Fibroblast of villous mesenchyme (primary cell): ENCODE results near the gene CCSER2. TPM values are rescaled to one million over a fixed set of nuclear protein-coding genes. Genes with fewer than 3 reads are reported as not detected.

Experiments
- DNase-seq: peaks from one replicate; pipeline ENCODE4 v3.0.0-alpha.2; 2010; ENCODE audit warnings: low read depth
- H3K4me3 ChIP-seq: 2 replicates; pipeline ENCODE4 v1.5.1; 2011; ENCODE audit warnings: low read depth, mild to moderate bottlenecking, low read length
- CTCF ChIP-seq: IDR thresholded peaks from 2 replicates; pipeline ENCODE4 v1.5.1; 2012; ENCODE audit warnings: low read depth, mild to moderate bottlenecking, low read length; ENCODE audit not compliant: insufficient read depth
- total RNA-seq: library from RNA; depleted of rRNA; stranded (reverse); fragments of >200 nt; gene quantifications from 2 replicates; pipeline ENCODE4 v1.2.3, GENCODE V29; 2012

CCSER2 gene
- total RNA-seq, 1 donor, result 48.4 TPM

GRCh38 chr10:84370283-84370682, 41.9 kb downstream of the CCSER2 start:
- H3K4me3 ChIP-seq, result no peak overlapping the region
- TF ChIP-seq CTCF, result no peak
- DNase-seq, result no peak

GRCh38 chr10:84371944-84372343, 43.6 kb downstream of the CCSER2 start:
- H3K4me3 ChIP-seq, result no peak overlapping the region
- no peak for TF ChIP-seq CTCF
- DNase-seq, result no peak

GRCh38 chr10:84373000-84373399, 44.6 kb downstream of the CCSER2 start:
- no peak for DNase-seq
- no peak overlapping the region for H3K4me3 ChIP-seq
- TF ChIP-seq CTCF, result no peak

- TF ChIP-seq CTCF, result peak; percentile 4
- H3K4me3 ChIP-seq, result no peak overlapping the region
These were observed 46.1 kb downstream of the CCSER2 start for GRCh38 chr10:84374455-84374854.

GRCh38 chr10:84375011-84375410, 46.6 kb downstream of the CCSER2 start:
- TF ChIP-seq CTCF, result peak; percentile 67
- no peak overlapping the region for H3K4me3 ChIP-seq
- DNase-seq, result peak; percentile 69

More at GRCh38 chr10:84374455-84374854, 46.1 kb downstream of the CCSER2 start:
- no peak for DNase-seq

- no peak overlapping the region for H3K4me3 ChIP-seq
- no peak for DNase-seq
- TF ChIP-seq CTCF, result no peak
These were observed 47.5 kb downstream of the CCSER2 start for GRCh38 chr10:84375881-84376280.

GRCh38 chr10:84388148-84388547, 59.8 kb downstream of the CCSER2 start:
- DNase-seq, result no peak
- no peak for TF ChIP-seq CTCF
- no peak overlapping the region for H3K4me3 ChIP-seq
